GM12878 (cell line): ENCODE data around the gene NUCB1. TPM values are rescaled to one million over a fixed set of nuclear protein-coding genes. Genes with fewer than 3 reads are reported as not detected.

Experiments
- ATAC-seq: fragments of 200-7000 bp; cut with Tn5 transposase; 3 replicates; pipeline ENCODE4 v1.9.1; 2020; ENCODE audit warnings: mild to moderate bottlenecking, moderate library complexity
- BruUV-seq: library from RNA; stranded (reverse); fragments of 400-500 nt; replicated peaks from 2 replicates; lab custom pipeline; 2021; lab: Mats Ljungman, UMichigan
- CTCF ChIA-PET: fragments of 300-600 bp; sonication (Branson Sonifier 250); formaldehyde crosslinking; extraction: SDS; loops from one replicate; lab custom pipeline; 2021; ENCODE audit warnings: inconsistent platforms; lab: Yijun Ruan, JAX
- POLR2A ChIA-PET: fragments of 350-600 bp; formaldehyde crosslinking; extraction: SDS; loops from one replicate; lab custom pipeline; 2021; ENCODE audit warnings: inconsistent platforms; lab: Charles Lee
- RAD21 ChIA-PET: fragments of 300-600 bp; sonication (Branson Sonifier 250); formaldehyde crosslinking; loops from one replicate; lab custom pipeline; 2023; ENCODE audit warnings: antibody characterized with exemption; ENCODE audit not compliant: unreplicated experiment; lab: Charles Lee
- SMC1A ChIA-PET: fragments of 300-600 bp; sonication (Branson Sonifier 250); formaldehyde crosslinking; loops from one replicate; lab custom pipeline; 2023; ENCODE audit not compliant: unreplicated experiment, uncharacterized antibody; lab: Charles Lee
- DNase-seq: peaks from one replicate; pipeline ENCODE4 v3.0.0-alpha.2; 2011; ENCODE audit warnings: low read depth, low spot score
- FAIRE-seq: peaks from 3 replicates; lab custom pipeline; 2011; peaks lifted over from hg19 to GRCh38; lab: Jason Lieb, UNC
- H2AFZ ChIP-seq: 2 replicates; pipeline ENCODE4 v1.6.0; 2011; ENCODE audit warnings: low read depth, low read length, control low read depth; ENCODE audit not compliant: control insufficient read depth
- H3K27ac ChIP-seq: 2 replicates; pipeline ENCODE4 v1.5.1; 2011; ENCODE audit warnings: control low read depth; ENCODE audit not compliant: control insufficient read depth, insufficient read depth
- H3K27me3 ChIP-seq, 2 experiments: replicated peaks in 1 of 2; 2 replicates each; pipeline versions ENCODE4 v1.6.0 to v1.6.1; 2011; ENCODE audit warnings: low read length in 1 of 2; ENCODE audit not compliant: control insufficient read depth in 2 of 2, insufficient read depth in 2 of 2
- H3K36me3 ChIP-seq, 2 experiments: 2 replicates each; pipeline ENCODE4 v1.5.1; 2011; ENCODE audit warnings: low read length in 1 of 2; ENCODE audit not compliant: control insufficient read depth in 2 of 2, insufficient read depth in 2 of 2
- H3K4me1 ChIP-seq: 2 replicates; pipeline ENCODE4 v1.6.1; 2011; ENCODE audit warnings: mild to moderate bottlenecking, low read length, moderate library complexity, mixed read lengths; ENCODE audit not compliant: control insufficient read depth, insufficient read depth
- H3K4me2 ChIP-seq: 2 replicates; pipeline ENCODE4 v1.6.0; 2011; ENCODE audit warnings: control low read depth; ENCODE audit not compliant: control insufficient read depth, insufficient read depth
- H3K4me3 ChIP-seq: fragments of 200-600 bp; sonication (generic); 2 replicates; pipeline ENCODE4 v1.5.1; 2016
- H3K79me2 ChIP-seq: 2 replicates; pipeline ENCODE4 v1.6.0; 2011; ENCODE audit warnings: low read length; ENCODE audit not compliant: control insufficient read depth, insufficient read depth
- H3K9ac ChIP-seq: 2 replicates; pipeline ENCODE4 v1.8.0; 2011; ENCODE audit warnings: low read length, control low read depth, mixed read lengths; ENCODE audit not compliant: control insufficient read depth, insufficient read depth
- H3K9me3 ChIP-seq: replicated peaks from 3 replicates; pipeline ENCODE4 v1.5.1; 2011; ENCODE audit warnings: mild to moderate bottlenecking, low read length; ENCODE audit not compliant: control insufficient read depth, insufficient read depth
- H4K20me1 ChIP-seq: 2 replicates; pipeline ENCODE4 v1.6.0; 2011; ENCODE audit not compliant: control insufficient read depth, insufficient read depth
- CREM ChIP-seq: IDR thresholded peaks from 2 replicates; pipeline ENCODE4 v1.6.1; 2014; ENCODE audit warnings: antibody characterized with exemption, low read depth
- ETV6 ChIP-seq, 2 experiments: fragments of 450-650 bp in 1 of 2; IDR thresholded peaks in 1 of 2; conservative IDR thresholded peaks in 1 of 2; 2 replicates each; pipeline ENCODE4 v1.6.1; 2014; ENCODE audit warnings: antibody characterized with exemption in 1 of 2, borderline replicate concordance in 1 of 2, low read depth in 1 of 2, mild to moderate bottlenecking in 1 of 2, moderate library complexity in 1 of 2
- HDGF ChIP-seq: fragments of 450-650 bp; IDR thresholded peaks from 2 replicates; pipeline ENCODE4 v1.6.1; 2016; ENCODE audit warnings: antibody characterized with exemption
- IKZF1 ChIP-seq: fragments of 450-650 bp; conservative IDR thresholded peaks from 2 replicates; pipeline ENCODE4 v1.6.1; 2017; ENCODE audit warnings: antibody characterized with exemption, mild to moderate bottlenecking
- MEF2B ChIP-seq: fragments of 450-650 bp; IDR thresholded peaks from 2 replicates; pipeline ENCODE4 v1.6.1; 2018; ENCODE audit warnings: mild to moderate bottlenecking, moderate library complexity; ENCODE audit not compliant: partially characterized antibody, poor library complexity, severe bottlenecking
- NFYB ChIP-seq: IDR thresholded peaks from 2 replicates; pipeline ENCODE4 v1.6.1; 2011; ENCODE audit warnings: low read depth, mild to moderate bottlenecking, low read length, improper control_type of control experiment, moderate library complexity; ENCODE audit not compliant: insufficient read depth
- POLR2AphosphoS2 ChIP-seq: IDR thresholded peaks from 2 replicates; pipeline ENCODE4 v1.6.1; 2011; ENCODE audit warnings: low read depth, mild to moderate bottlenecking, low read length, improper control_type of control experiment, moderate library complexity
- POLR2AphosphoS5 ChIP-seq: IDR thresholded peaks from 2 replicates; pipeline ENCODE4 v1.6.1; 2011; ENCODE audit warnings: mild to moderate bottlenecking, low read length, inconsistent platforms
- RAD51 ChIP-seq: fragments of 450-650 bp; IDR thresholded peaks from 2 replicates; pipeline ENCODE4 v1.6.1; 2016; ENCODE audit warnings: moderate library complexity, mild to moderate bottlenecking, inconsistent platforms
- RB1 ChIP-seq: fragments of 450-650 bp; formaldehyde crosslinking; IDR thresholded peaks from 2 replicates; pipeline ENCODE4 v1.6.1; 2017; ENCODE audit warnings: mild to moderate bottlenecking, borderline replicate concordance
- RUNX3 ChIP-seq: IDR thresholded peaks from 2 replicates; pipeline ENCODE4 v1.6.1; 2012; ENCODE audit warnings: low read length, inconsistent platforms
- SIX5 ChIP-seq: IDR thresholded peaks from 2 replicates; pipeline ENCODE4 v1.6.1; 2011; ENCODE audit warnings: mild to moderate bottlenecking, low read depth, low read length, moderate library complexity; ENCODE audit not compliant: severe bottlenecking
- SMARCA5 ChIP-seq: fragments of 450-650 bp; IDR thresholded peaks from 2 replicates; pipeline ENCODE4 v1.6.1; 2017; ENCODE audit warnings: mild to moderate bottlenecking
- ZNF217 ChIP-seq: fragments of 450-650 bp; IDR thresholded peaks from 2 replicates; pipeline ENCODE4 v1.6.1; 2017; ENCODE audit warnings: antibody characterized with exemption, mild to moderate bottlenecking
- WGBS: methylation state at CpG from one replicate; pipeline ENCODE4 v1.1.6; 2016; ENCODE audit warnings: low lambda C conversion rate; ENCODE audit not compliant: insufficient replicate concordance, insufficient coverage; ENCODE audit errors: missing lambda C conversion rate; 5-methylcytosine and 5-hydroxymethylcytosine counted together
- in situ Hi-C: fragments of 300-500 bp; cut with MboI; formaldehyde crosslinking; loops from 9 replicates; pipeline ENCODE4 v1.14.3; 2018; ENCODE audit warnings: mixed read lengths
- intact Hi-C: fragments of 100-400 bp; cut with micrococcal nuclease; formaldehyde crosslinking; loops from one replicate; pipeline ENCODE4 v1.14.2; 2022; ENCODE audit not compliant: unreplicated experiment
- polyA plus RNA-seq, 11 experiments: library from polyadenylated mRNA; depleted of rRNA in 4 of 11; unstranded in 6 of 11; stranded (reverse) in 5 of 11; fragments of >200 nt; fragmentation: Nextera tagmentation in 4 of 11; fragmentation: Illumina TruSeq in 1 of 11; extraction: Ambion mirVana in 4 of 11; extraction: Trizol in 1 of 11; gene quantifications; 1 replicate in 1 of 11; 2 replicates in 10 of 11; pipeline versions ENCODE4 v1.2.1 to v1.2.3, GENCODE V29; 2011 to 2016; ENCODE audit warnings: inconsistent platforms in 2 of 11, missing spikeins in 2 of 11, low read depth in 1 of 11
- total RNA-seq, 4 experiments: library from RNA; depleted of rRNA in 3 of 4; stranded (reverse); fragments of >200 nt in 3 of 4; fragmentation: Illumina TruSeq in 1 of 4; extraction: Trizol in 1 of 4; gene quantifications; 2 replicates each; pipeline versions ENCODE4 v1.2.1 to v1.2.3, GENCODE V29; 2013 to 2021
- TF ChIP-seq, protein P1 (sequence below): fragments of 150-350 bp; IDR thresholded peaks from 2 replicates; pipeline ENCODE4 v1.6.1; 2014; ENCODE audit warnings: mild to moderate bottlenecking, low read depth, low read length
- TF ChIP-seq, protein P2 (sequence below): fragments of 450-650 bp; IDR thresholded peaks from 2 replicates; pipeline ENCODE4 v1.6.1; 2016; ENCODE audit warnings: mild to moderate bottlenecking

NUCB1 gene
- total and polyA plus RNA-seq, 10 of the 15 experiments (the other 5 are each of a cell fraction or from before 2014, with no cell fraction given) = 1.8 to 112 (median 44.5) TPM

DNA sequence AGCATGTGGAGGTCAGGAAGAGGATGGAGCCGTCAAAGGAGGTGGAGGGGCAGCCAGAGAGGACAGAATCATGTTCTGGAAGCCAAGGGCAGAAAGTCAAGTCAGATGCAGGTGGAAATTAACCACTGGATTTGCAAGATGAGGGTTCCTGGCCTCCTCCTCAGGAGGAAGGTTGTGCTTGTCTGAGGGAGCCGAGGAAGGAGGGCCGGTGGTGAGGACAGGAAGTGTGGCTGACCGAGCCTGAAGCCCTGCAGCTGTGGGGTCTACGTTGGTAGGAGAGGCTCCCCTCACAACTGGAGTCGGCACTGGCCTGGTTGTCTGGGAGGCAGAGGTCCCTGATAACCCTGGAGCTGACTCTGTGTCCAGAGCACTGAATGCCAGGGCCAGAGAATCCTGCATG is 18.0 kb downstream of the NUCB1 start:
- POLR2A ChIA-PET = no interaction called here
- CTCF ChIA-PET = interaction anchor here (1.2 to 2.5 kb wide), 2 partner anchors 15 to 45 kb away, joined by 4 to 6 read pairs; partner anchors contain the start of gene DHDH
- RAD21 ChIA-PET = interaction anchor here (1.1 kb wide), 1 partner anchor 17 kb away, joined by 3 read pairs; no protein-coding TSS in a partner anchor
- Histone ChIP-seq H3K79me2 (no peaks in the 10 kb centered on the region), H4K20me1 (no peaks in the 10 kb centered on the region), H3K9ac (no peak overlapping the region), H3K4me1 (peaks cover 8% of the 10 kb centered on the region), H3K36me3 (peaks cover 5 to 12% of the 10 kb centered on the region in 2 experiments; a peak in 3 of 4 replicates), H3K27ac (peak overlapping the region; percentile 53), H3K27me3 (no peaks in the 10 kb centered on the region), H3K4me3 (0 out of 2 replicates have a peak overlapping the region, but pooled peaks have one; percentile 16), H3K9me3 (no peaks in the 10 kb centered on the region), H3K4me2 (peak overlapping the region; percentile 20; the same call in 1 of the 2 replicates), H2AFZ (no peak overlapping the region)
- SMC1A ChIA-PET = no interaction called here
- FAIRE-seq (peak; percentile 66), ATAC-seq (peak; percentile 37; the same call in 2 of the 3 replicates), DNase-seq (no peak)
- in situ Hi-C loops = no loop called here
- TF ChIP-seq RAD51 (no peak), SMARCA5 (no peak), POLR2AphosphoS2 (no peak), NFYB (no peak), RUNX3 (peak; percentile 20; the same call in 1 of the 2 replicates), POLR2AphosphoS5 (no peak), RB1 (no peak), ZNF217 (no peak)
- intact Hi-C loops = no loop called here
- BruUV-seq = no TSS peak
- WGBS = 0% methylated on average over 6 of the region's 6 CpGs

DNA sequence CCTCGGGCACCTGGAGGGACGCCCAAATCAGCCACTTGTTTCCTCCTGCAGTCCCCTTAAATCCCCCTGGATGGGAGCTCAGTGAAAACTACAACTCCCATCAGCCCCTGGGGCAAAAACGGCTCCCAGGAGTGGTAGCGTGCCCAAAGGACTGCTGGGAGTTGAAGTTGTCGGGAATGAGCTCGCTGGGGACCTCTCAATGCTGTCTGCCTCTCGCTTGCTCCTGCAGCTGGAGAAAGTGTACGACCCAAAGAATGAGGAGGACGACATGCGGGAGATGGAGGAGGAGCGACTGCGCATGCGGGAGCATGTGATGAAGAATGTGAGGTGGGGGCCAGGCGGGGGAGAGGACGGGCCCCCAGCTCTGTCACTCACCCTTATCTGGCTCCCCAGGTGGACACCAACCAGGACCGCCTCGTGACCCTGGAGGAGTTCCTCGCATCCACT is 18.7 kb downstream of the NUCB1 start:
- ATAC-seq = peak; percentile 57
- no peak overlapping the region for H3K27ac ChIP-seq
- CTCF ChIA-PET = interaction anchor here (0.6 to 2.5 kb wide), 7 partner anchors 14 to 659 kb away, joined by 3 to 6 read pairs (median 3); partner anchors contain the start of gene DHDH
- H3K79me2 ChIP-seq = no peaks in the 10 kb centered on the region
- WGBS = 88% methylated on average over 15 of the region's 18 CpGs
- no peaks in the 10 kb centered on the region for H3K9me3 ChIP-seq
- no peaks in the 10 kb centered on the region for H3K27me3 ChIP-seq
- RAD21 ChIA-PET = interaction anchor here (1.1 kb wide), 1 partner anchor 18 kb away, joined by 3 read pairs; no protein-coding TSS in a partner anchor
- H3K4me1 ChIP-seq = peaks cover 8% of the 10 kb centered on the region
- DNase-seq = no peak
- no TSS peak for BruUV-seq
- H2AFZ ChIP-seq = no peak overlapping the region
- H3K4me2 ChIP-seq = no peak overlapping the region
- intact Hi-C loops = no loop called here
- no peaks in the 10 kb centered on the region for H4K20me1 ChIP-seq
- POLR2A ChIA-PET = no interaction called here
- peaks cover 1 to 12% of the 10 kb centered on the region in 2 experiments; a peak in 3 of 4 replicates for H3K36me3 ChIP-seq
- no peak overlapping the region for H3K9ac ChIP-seq
- no peak for FAIRE-seq
- in situ Hi-C loops = no loop called here
- H3K4me3 ChIP-seq = no peak overlapping the region
- SMC1A ChIA-PET = no interaction called here
- TF ChIP-seq MEF2B = no peak
- TF ChIP-seq, protein P1, sequence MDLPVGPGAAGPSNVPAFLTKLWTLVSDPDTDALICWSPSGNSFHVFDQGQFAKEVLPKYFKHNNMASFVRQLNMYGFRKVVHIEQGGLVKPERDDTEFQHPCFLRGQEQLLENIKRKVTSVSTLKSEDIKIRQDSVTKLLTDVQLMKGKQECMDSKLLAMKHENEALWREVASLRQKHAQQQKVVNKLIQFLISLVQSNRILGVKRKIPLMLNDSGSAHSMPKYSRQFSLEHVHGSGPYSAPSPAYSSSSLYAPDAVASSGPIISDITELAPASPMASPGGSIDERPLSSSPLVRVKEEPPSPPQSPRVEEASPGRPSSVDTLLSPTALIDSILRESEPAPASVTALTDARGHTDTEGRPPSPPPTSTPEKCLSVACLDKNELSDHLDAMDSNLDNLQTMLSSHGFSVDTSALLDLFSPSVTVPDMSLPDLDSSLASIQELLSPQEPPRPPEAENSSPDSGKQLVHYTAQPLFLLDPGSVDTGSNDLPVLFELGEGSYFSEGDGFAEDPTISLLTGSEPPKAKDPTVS = no peak
- no peak for TF ChIP-seq ETV6 (conservative IDR thresholded peaks at IDR 0.05 in 1 of 2, IDR thresholded peaks at IDR 0.05 in 1 of 2; ENCODE audit: borderline replicate concordance in 1 of 2, low read depth in 1 of 2)
- TF ChIP-seq, protein P2, sequence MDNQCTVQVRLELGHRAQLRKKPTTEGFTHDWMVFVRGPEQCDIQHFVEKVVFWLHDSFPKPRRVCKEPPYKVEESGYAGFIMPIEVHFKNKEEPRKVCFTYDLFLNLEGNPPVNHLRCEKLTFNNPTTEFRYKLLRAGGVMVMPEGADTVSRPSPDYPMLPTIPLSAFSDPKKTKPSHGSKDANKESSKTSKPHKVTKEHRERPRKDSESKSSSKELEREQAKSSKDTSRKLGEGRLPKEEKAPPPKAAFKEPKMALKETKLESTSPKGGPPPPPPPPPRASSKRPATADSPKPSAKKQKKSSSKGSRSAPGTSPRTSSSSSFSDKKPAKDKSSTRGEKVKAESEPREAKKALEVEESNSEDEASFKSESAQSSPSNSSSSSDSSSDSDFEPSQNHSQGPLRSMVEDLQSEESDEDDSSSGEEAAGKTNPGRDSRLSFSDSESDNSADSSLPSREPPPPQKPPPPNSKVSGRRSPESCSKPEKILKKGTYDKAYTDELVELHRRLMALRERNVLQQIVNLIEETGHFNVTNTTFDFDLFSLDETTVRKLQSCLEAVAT = no peak
- TF ChIP-seq IKZF1 = peak; percentile 36; the same call in 1 of the 2 replicates
- TF ChIP-seq SIX5 = peak; percentile 90
- TF ChIP-seq HDGF = no peak
- peak; percentile 34; the same call in 1 of the 2 replicates for TF ChIP-seq CREM
